Mesothelial cell of epicardium (in vitro differentiated cells): ENCODE measurements around the gene ACSS1. TPM values are rescaled to one million over a fixed set of nuclear protein-coding genes. Genes with fewer than 3 reads are reported as not detected.

Source experiments
- DNase-seq, 2 experiments: peaks; one replicate each; pipeline ENCODE4 v3.0.0; 2021; ENCODE audit warnings: low spot score in 2 of 2; ENCODE audit not compliant: unreplicated experiment in 2 of 2
- H3K27ac Mint-ChIP-seq: 2 replicates; pipeline ENCODE4 v1.8.0; 2021; ENCODE audit warnings: mixed read lengths
- H3K27me3 Mint-ChIP-seq: 2 replicates; pipeline ENCODE4 v1.8.0; 2021; ENCODE audit warnings: low read depth, mixed read lengths
- H3K36me3 Mint-ChIP-seq: 2 replicates; pipeline ENCODE4 v1.8.0; 2021; ENCODE audit warnings: mixed read lengths
- H3K4me1 Mint-ChIP-seq: 2 replicates; pipeline ENCODE4 v1.8.0; 2021; ENCODE audit warnings: mixed read lengths
- H3K4me3 Mint-ChIP-seq: 2 replicates; pipeline ENCODE4 v1.8.0; 2021; ENCODE audit warnings: mild to moderate bottlenecking, moderate library complexity, mixed read lengths
- H3K9me3 Mint-ChIP-seq: 2 replicates; pipeline ENCODE4 v1.8.0; 2021; ENCODE audit warnings: mixed read lengths
- total RNA-seq: library from RNA; stranded (reverse); gene quantifications from 3 replicates; pipeline ENCODE4 v1.2.1, GENCODE V29; 2021
- TF ChIP-seq, protein P1 (sequence below): fragments of 200-600 bp; sonication (generic); IDR thresholded peaks from one replicate; pipeline ENCODE4 v1.5.0; 2021; ENCODE audit warnings: antibody characterized with exemption; ENCODE audit not compliant: unreplicated experiment

Gene ACSS1
- total RNA-seq, 1 donor from 2014 or later: 4.8 TPM

DNA sequence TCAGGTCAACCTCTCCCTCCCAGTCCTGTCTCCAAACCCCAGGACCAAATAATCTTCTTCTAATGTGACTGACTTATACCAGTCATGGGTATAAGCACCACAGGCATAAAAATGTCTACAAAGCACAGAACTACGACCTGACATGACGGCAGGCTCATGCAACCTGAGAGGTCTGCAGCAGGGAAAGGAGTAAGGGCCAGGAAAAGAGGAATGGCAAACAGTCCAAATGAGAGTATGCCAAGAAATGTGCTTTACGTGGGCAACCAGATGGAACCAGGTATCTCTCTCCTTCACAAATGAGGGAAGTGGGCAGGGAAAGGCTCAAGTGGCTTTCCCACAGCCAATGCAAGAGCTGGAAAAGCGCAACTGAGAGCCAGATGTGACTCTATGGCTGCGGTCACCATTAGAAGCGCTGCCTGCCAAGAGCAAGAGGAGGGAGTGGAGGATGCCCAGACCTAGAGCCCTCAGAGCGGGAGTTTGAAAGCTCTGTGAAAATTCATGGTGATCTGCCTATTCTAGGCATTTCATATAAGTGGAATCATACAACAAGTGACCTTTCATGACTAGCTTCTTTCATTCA is 71.4 kb downstream of the ACSS1 start:
- H3K4me3 Mint-ChIP-seq: no peak overlapping the region
- H3K27me3 Mint-ChIP-seq: no peaks in the 10 kb centered on the region
- H3K27ac Mint-ChIP-seq: no peak overlapping the region
- no peak for DNase-seq
- peaks cover 9% of the 10 kb centered on the region for H3K4me1 Mint-ChIP-seq
- no peaks in the 10 kb centered on the region for H3K9me3 Mint-ChIP-seq
- H3K36me3 Mint-ChIP-seq: peaks cover 10% of the 10 kb centered on the region
- TF ChIP-seq, protein P1, sequence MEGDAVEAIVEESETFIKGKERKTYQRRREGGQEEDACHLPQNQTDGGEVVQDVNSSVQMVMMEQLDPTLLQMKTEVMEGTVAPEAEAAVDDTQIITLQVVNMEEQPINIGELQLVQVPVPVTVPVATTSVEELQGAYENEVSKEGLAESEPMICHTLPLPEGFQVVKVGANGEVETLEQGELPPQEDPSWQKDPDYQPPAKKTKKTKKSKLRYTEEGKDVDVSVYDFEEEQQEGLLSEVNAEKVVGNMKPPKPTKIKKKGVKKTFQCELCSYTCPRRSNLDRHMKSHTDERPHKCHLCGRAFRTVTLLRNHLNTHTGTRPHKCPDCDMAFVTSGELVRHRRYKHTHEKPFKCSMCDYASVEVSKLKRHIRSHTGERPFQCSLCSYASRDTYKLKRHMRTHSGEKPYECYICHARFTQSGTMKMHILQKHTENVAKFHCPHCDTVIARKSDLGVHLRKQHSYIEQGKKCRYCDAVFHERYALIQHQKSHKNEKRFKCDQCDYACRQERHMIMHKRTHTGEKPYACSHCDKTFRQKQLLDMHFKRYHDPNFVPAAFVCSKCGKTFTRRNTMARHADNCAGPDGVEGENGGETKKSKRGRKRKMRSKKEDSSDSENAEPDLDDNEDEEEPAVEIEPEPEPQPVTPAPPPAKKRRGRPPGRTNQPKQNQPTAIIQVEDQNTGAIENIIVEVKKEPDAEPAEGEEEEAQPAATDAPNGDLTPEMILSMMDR: no peak

DNA sequence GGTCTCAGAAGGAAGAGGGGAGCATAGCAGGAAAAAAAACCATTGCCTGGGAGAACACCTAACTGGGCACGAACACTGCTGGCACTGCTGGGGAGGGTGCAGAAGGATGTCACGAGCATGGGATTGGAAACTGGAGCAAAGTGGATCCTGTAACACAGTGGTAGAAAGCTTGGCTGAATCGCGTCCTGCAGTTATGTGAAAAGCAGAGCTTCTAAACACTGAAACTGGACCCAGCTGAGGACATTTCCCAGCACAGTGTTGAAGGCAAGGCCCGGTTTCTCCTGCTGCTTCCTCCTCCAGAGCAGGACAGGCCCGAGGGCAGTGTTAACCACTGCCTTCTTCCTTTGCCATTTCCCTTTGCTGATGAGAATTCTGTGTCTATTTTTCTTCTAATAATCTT is 72.1 kb downstream of the ACSS1 start:
- Mint-ChIP-seq H3K27ac (no peak overlapping the region), H3K36me3 (peaks cover 17% of the 10 kb centered on the region), H3K9me3 (no peaks in the 10 kb centered on the region), H3K4me1 (peaks cover 3% of the 10 kb centered on the region), H3K27me3 (no peaks in the 10 kb centered on the region), H3K4me3 (no peak overlapping the region)
- no peak for DNase-seq
- TF ChIP-seq, protein P1: no peak

DNA sequence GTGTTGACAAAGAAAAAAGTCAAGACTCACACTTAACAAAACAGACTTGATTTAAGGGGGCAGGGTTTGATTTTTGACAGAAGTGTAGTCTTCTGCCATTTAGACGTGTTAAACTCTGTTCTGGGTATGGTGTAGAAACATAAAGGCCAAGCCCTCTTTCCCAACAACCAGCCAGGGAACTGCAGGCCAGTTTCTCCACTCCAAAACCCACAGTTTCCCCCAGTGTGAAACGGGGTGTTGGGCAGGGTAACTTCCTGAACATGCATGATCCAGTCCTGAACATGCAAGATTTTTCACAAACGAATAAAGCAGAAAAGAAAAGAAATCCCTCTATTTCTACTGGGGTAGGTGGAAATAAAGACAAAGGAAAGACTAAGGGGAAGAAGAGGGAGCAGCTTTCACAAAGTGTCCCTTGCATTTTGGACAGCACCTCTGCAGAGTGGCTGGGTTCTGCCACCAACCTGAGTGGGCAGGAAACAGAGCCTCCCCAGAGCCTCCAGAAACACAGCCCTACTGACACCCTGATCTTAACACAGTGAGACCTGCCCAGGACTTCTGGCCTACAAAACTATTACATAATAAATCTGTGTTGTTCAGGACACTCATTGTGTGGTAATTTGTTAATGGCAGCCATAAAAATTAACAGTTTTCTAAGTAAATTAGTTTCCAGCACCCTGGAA is 72.8 kb downstream of the ACSS1 start:
- Mint-ChIP-seq H3K9me3 (peaks cover 2% of the 10 kb centered on the region), H3K4me1 (no peaks in the 10 kb centered on the region), H3K27ac (no peak overlapping the region), H3K27me3 (no peaks in the 10 kb centered on the region), H3K4me3 (no peak overlapping the region), H3K36me3 (peaks cover 24% of the 10 kb centered on the region)
- TF ChIP-seq, protein P1: no peak
- no peak for DNase-seq

DNA sequence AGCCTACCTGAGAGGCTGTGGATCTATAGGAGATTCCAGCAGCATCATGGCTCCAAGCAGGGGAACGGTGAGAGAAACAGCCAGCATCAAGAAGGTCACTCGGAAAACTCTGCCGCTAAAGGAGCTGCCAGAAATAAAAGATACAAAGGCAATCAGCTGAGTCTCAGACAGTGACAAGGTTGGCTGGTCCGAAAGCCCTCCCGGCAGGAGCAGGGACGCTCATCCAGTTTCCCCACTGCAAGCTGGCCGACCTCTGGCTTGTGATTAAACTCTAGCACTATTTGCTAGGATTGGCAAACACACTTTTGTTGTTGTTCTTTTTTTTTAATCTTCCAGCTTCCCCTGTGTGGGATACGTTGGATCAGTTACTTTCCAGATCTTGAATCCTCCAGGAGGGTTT is 74.0 kb downstream of the ACSS1 start:
- DNase-seq: no peak
- Mint-ChIP-seq H3K27ac (no peak overlapping the region), H3K27me3 (no peaks in the 10 kb centered on the region), H3K36me3 (peaks cover 36% of the 10 kb centered on the region), H3K4me3 (no peak overlapping the region), H3K4me1 (no peaks in the 10 kb centered on the region), H3K9me3 (peaks cover 8% of the 10 kb centered on the region)
- TF ChIP-seq, protein P1: no peak

DNA sequence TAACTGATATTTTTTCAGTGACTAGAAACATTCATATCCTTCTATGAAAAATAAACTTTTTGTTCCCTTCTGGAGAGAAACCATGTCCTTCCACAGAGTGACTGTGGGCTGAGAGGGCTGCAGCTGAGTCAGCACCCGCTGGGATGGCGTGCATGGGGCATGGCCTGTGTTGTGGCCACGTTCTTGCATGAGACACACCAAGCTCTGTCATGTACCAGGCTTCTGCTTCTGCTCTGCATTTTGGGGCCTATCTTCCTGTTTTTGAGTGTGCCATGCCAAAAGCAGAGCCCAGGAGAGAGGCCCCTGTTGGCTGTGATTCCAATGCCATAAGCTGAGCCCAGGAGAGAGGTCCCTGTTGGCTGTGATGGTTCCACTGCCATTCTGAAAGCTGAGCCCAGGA is 76.1 kb downstream of the ACSS1 start:
- DNase-seq: no peak
- H3K4me1 Mint-ChIP-seq: no peaks in the 10 kb centered on the region
- H3K9me3 Mint-ChIP-seq: peaks cover 13% of the 10 kb centered on the region
- no peak overlapping the region for H3K27ac Mint-ChIP-seq
- H3K4me3 Mint-ChIP-seq: no peak overlapping the region
- TF ChIP-seq, protein P1: no peak
- H3K27me3 Mint-ChIP-seq: no peaks in the 10 kb centered on the region
- H3K36me3 Mint-ChIP-seq: peaks cover 56% of the 10 kb centered on the region
